HCT116 (cell line): ENCODE measurements around the gene ISM1. TPM values are rescaled to one million over a fixed set of nuclear protein-coding genes. Genes with fewer than 3 reads are reported as not detected.

ENCODE experiments used
- ATAC-seq: fragments of 200-7000 bp; cut with Tn5 transposase; 2 replicates; pipeline ENCODE4 v1.9.1; 2020; ENCODE audit warnings: mild to moderate bottlenecking, moderate library complexity
- BruUV-seq: library from RNA; stranded (reverse); fragments of 400-500 nt; replicated peaks from 2 replicates; lab custom pipeline; 2021; lab: Mats Ljungman, UMichigan
- CTCF ChIA-PET: fragments of 300-600 bp; sonication (Branson Sonifier 250); formaldehyde crosslinking; loops from one replicate; lab custom pipeline; 2021; ENCODE audit warnings: antibody characterized with exemption; lab: Charles Lee
- POLR2A ChIA-PET: fragments of 300-600, 350-600 bp; sonication (Branson Sonifier 250); formaldehyde crosslinking; loops from one replicate; lab custom pipeline; 2021; ENCODE audit warnings: antibody characterized with exemption; lab: Charles Lee
- RAD21 ChIA-PET, 2 experiments: fragments of 300-600 bp; sonication (Branson Sonifier 250); formaldehyde crosslinking; loops; one replicate each; lab custom pipeline; 2023; ENCODE audit warnings: low total read pairs in 2 of 2; ENCODE audit not compliant: uncharacterized antibody in 2 of 2, unreplicated experiment in 2 of 2, low non-redundant PET in 1 of 2; lab: Charles Lee
- DNase-seq: peaks from one replicate; pipeline ENCODE4 v3.0.0-alpha.2; 2010; ENCODE audit warnings: low read depth, low spot score
- H2AFZ ChIP-seq: fragments of 200-600 bp; shearing (Covaris generic), sonication (generic); 2 replicates; pipeline ENCODE4 v1.6.1; 2017; ENCODE audit warnings: low read depth, mixed run types, mixed read lengths, antibody characterized with exemption, low read length; ENCODE audit not compliant: poor library complexity, severe bottlenecking
- H3K27ac ChIP-seq: 2 replicates; pipeline ENCODE4 v1.5.1; 2012; ENCODE audit warnings: low read depth, low read length
- H3K27me3 ChIP-seq: fragments of 200-600 bp; sonication (generic); 2 replicates; pipeline ENCODE4 v1.6.1; 2016; ENCODE audit warnings: mixed run types, low read length, mixed read lengths; ENCODE audit not compliant: insufficient read depth
- H3K36me3 ChIP-seq, 2 experiments: fragments of 200-500 bp in 1 of 2; fragments of 200-600 bp in 1 of 2; sonication (Bioruptor generic) in 1 of 2; sonication (generic) in 1 of 2; 2 replicates each; pipeline versions ENCODE4 v1.5.1 to v1.6.1; 2014 to 2016; ENCODE audit warnings: low read length in 2 of 2, inconsistent platforms in 1 of 2, mixed read lengths in 1 of 2, mixed run types in 1 of 2; ENCODE audit not compliant: insufficient read depth in 2 of 2, control insufficient read depth in 1 of 2
- H3K4me1 ChIP-seq, 2 experiments: fragments of 200-600 bp in 1 of 2; sonication (generic) in 1 of 2; 2 replicates each; pipeline versions ENCODE4 v1.5.1 to v1.6.1; 2012 to 2017; ENCODE audit warnings: low read length in 2 of 2, inconsistent platforms in 1 of 2, mild to moderate bottlenecking in 1 of 2, mixed read lengths in 1 of 2, mixed run types in 1 of 2, moderate library complexity in 1 of 2; ENCODE audit not compliant: insufficient read depth in 2 of 2, control insufficient read depth in 1 of 2
- H3K4me2 ChIP-seq: fragments of 200-600 bp; sonication (generic); 2 replicates; pipeline ENCODE4 v1.6.1; 2017; ENCODE audit warnings: mixed run types, low read length, mixed read lengths
- H3K4me3 ChIP-seq, 2 experiments: fragments of 200-600 bp in 1 of 2; sonication (generic) in 1 of 2; replicated peaks in 1 of 2; 2 replicates each; pipeline ENCODE4 v1.5.1; 2011 to 2016; ENCODE audit warnings: low read length in 2 of 2, control low read depth in 1 of 2, low read depth in 1 of 2, mild to moderate bottlenecking in 1 of 2, mixed read lengths in 1 of 2, mixed run types in 1 of 2
- H3K79me2 ChIP-seq: fragments of 200-600 bp; sonication (generic); 2 replicates; pipeline ENCODE4 v1.6.1; 2017; ENCODE audit warnings: mild to moderate bottlenecking, mixed run types, low read length, moderate library complexity, mixed read lengths; ENCODE audit not compliant: insufficient read depth
- H3K9ac ChIP-seq: fragments of 200-600 bp; sonication (generic); 2 replicates; pipeline ENCODE4 v1.6.1; 2016; ENCODE audit warnings: low read length, mixed read lengths
- H3K9me2 ChIP-seq: fragments of 200-600 bp; sonication (generic), shearing (Covaris generic); 2 replicates; pipeline ENCODE4 v1.6.1; 2017; ENCODE audit warnings: mixed run types, mild to moderate bottlenecking, moderate library complexity; ENCODE audit not compliant: insufficient read depth
- H3K9me3 ChIP-seq, 2 experiments: fragments of 200-500 bp in 1 of 2; fragments of 200-600 bp in 1 of 2; sonication (Bioruptor generic) in 1 of 2; sonication (generic) in 1 of 2; 2 replicates each; pipeline ENCODE4 v1.6.1; 2014 to 2017; ENCODE audit warnings: low read length in 2 of 2, mixed read lengths in 2 of 2, inconsistent platforms in 1 of 2, low read depth in 1 of 2, mild to moderate bottlenecking in 1 of 2, mixed run types in 1 of 2, moderate library complexity in 1 of 2; ENCODE audit not compliant: control insufficient read depth in 1 of 2, insufficient read depth in 1 of 2
- H4K20me1 ChIP-seq: fragments of 200-600 bp; sonication (generic), shearing (Covaris generic); 2 replicates; pipeline ENCODE4 v1.6.1; 2017; ENCODE audit warnings: mixed run types, mild to moderate bottlenecking, moderate library complexity; ENCODE audit not compliant: insufficient read depth
- ATF3 ChIP-seq: IDR thresholded peaks from 2 replicates; pipeline ENCODE4 v1.6.1; 2012
- CBX3 ChIP-seq: IDR thresholded peaks from 2 replicates; pipeline ENCODE4 v1.6.1; 2012; ENCODE audit warnings: low read depth
- CEBPB ChIP-seq: IDR thresholded peaks from 2 replicates; pipeline ENCODE4 v1.6.1; 2012; ENCODE audit warnings: low read depth
- CTCF ChIP-seq, 3 experiments: fragments of 200-600 bp in 1 of 3; sonication (generic) in 1 of 3; IDR thresholded peaks in 2 of 3; conservative IDR thresholded peaks in 1 of 3; 2 replicates each; pipeline ENCODE4 v1.5.1; 2012 to 2017; ENCODE audit warnings: low read depth in 2 of 3, low read length in 2 of 3, antibody characterized with exemption in 1 of 3, borderline replicate concordance in 1 of 3, control low read depth in 1 of 3, mild to moderate bottlenecking in 1 of 3, mixed read lengths in 1 of 3, mixed run types in 1 of 3, moderate library complexity in 1 of 3; ENCODE audit not compliant: insufficient read depth in 1 of 3
- EGR1 ChIP-seq: IDR thresholded peaks from 2 replicates; pipeline ENCODE4 v1.6.1; 2012; ENCODE audit warnings: low read depth
- EZH2phosphoT487 ChIP-seq: fragments of 200-600 bp; IDR thresholded peaks from 2 replicates; pipeline ENCODE4 v1.6.1; 2018; ENCODE audit warnings: antibody characterized with exemption, borderline replicate concordance
- FOSL1 ChIP-seq: IDR thresholded peaks from 2 replicates; pipeline ENCODE4 v1.6.1; 2012; ENCODE audit warnings: low read depth
- JUND ChIP-seq: IDR thresholded peaks from 2 replicates; pipeline ENCODE4 v1.6.1; 2012
- MAX ChIP-seq: IDR thresholded peaks from 2 replicates; pipeline ENCODE4 v1.6.1; 2012
- POLR2A ChIP-seq: IDR thresholded peaks from 2 replicates; pipeline ENCODE4 v1.7.0; 2011; ENCODE audit warnings: borderline replicate concordance; ENCODE audit not compliant: insufficient read depth, insufficient read length; ENCODE audit errors: extremely low read depth
- POLR2AphosphoS5 ChIP-seq: IDR thresholded peaks from 2 replicates; pipeline ENCODE4 v1.6.1; 2011; ENCODE audit warnings: mild to moderate bottlenecking, low read depth, low read length, moderate library complexity
- RAD21 ChIP-seq: IDR thresholded peaks from 2 replicates; pipeline ENCODE4 v1.6.1; 2012; ENCODE audit warnings: low read depth, mild to moderate bottlenecking
- REST ChIP-seq: IDR thresholded peaks from 2 replicates; pipeline ENCODE4 v1.6.1; 2012; ENCODE audit warnings: low read depth
- TCF7L2 ChIP-seq: IDR thresholded peaks from 2 replicates; pipeline ENCODE4 v1.7.0; 2011; ENCODE audit warnings: borderline replicate concordance, inconsistent platforms; ENCODE audit not compliant: insufficient read depth, insufficient read length; ENCODE audit errors: extremely low read depth
- ZBTB33 ChIP-seq: IDR thresholded peaks from 2 replicates; pipeline ENCODE4 v1.6.1; 2011; ENCODE audit warnings: mild to moderate bottlenecking, low read length, moderate library complexity; ENCODE audit not compliant: insufficient replicate concordance; ENCODE audit errors: extremely low read depth
- ZFX ChIP-seq: fragments of 450-650 bp; IDR thresholded peaks from 2 replicates; pipeline ENCODE4 v1.6.1; 2017
- intact Hi-C: fragments of 100-400 bp; cut with micrococcal nuclease; formaldehyde crosslinking; loops from 2 replicates; pipeline ENCODE4 v1.10.0; 2022
- total RNA-seq: library from RNA; stranded (reverse); gene quantifications from one replicate; pipeline ENCODE4 v1.2.1, GENCODE V29; 2021; ENCODE audit not compliant: unreplicated experiment

Gene ISM1
- total RNA-seq, 1 experiment from 2014 or later = 0.37 TPM

GRCh38 chr20:13325796-13326340, 104.8 kb downstream of the ISM1 start:
- RAD21 ChIA-PET = no interaction called here
- intact Hi-C loops = loop anchor here (1.0 to 5.0 kb wide), 2 partner anchors 220 to 446 kb away; no protein-coding TSS in a partner anchor
- no TSS peak for BruUV-seq
- Histone ChIP-seq H3K4me2 (no peak overlapping the region), H3K9ac (no peak overlapping the region), H2AFZ (no peak overlapping the region), H3K27ac (no peak overlapping the region), H3K9me3 (no peaks in the 10 kb centered on the region), H3K79me2 (no peaks in the 10 kb centered on the region), H4K20me1 (no peaks in the 10 kb centered on the region), H3K4me1 (no peaks in the 10 kb centered on the region), H3K9me2 (no peaks in the 10 kb centered on the region), H3K36me3 (no peaks in the 10 kb centered on the region), H3K27me3 (no peaks in the 10 kb centered on the region), H3K4me3 (no peak overlapping the region)
- no peak for DNase-seq
- POLR2A ChIA-PET = no interaction called here
- TF ChIP-seq ZFX (no peak), JUND (no peak), EGR1 (no peak), RAD21 (no peak), MAX (no peak), ATF3 (no peak), FOSL1 (no peak), CEBPB (no peak), CTCF (IDR thresholded peaks at IDR 0.05 in 2 of 3, conservative IDR thresholded peaks at IDR 0.05 in 1 of 3; ENCODE audit: borderline replicate concordance in 1 of 3, insufficient read depth in 1 of 3, low read depth in 2 of 3, low read length in 2 of 3) (no peak), ZBTB33 (no peak), TCF7L2 (no peak), REST (no peak), POLR2AphosphoS5 (no peak), CBX3 (no peak), EZH2phosphoT487 (no peak), POLR2A (no peak)
- no peak for ATAC-seq
- CTCF ChIA-PET = no interaction called here
